H1 (cell line): Measurements from ENCODE around the gene TCL1A. TPM values are rescaled to one million over a fixed set of nuclear protein-coding genes. Genes with fewer than 3 reads are reported as not detected.

Experiments used
- CTCF ChIA-PET: fragments of 300-600 bp; sonication (Branson Sonifier 250); formaldehyde crosslinking; loops from one replicate; lab custom pipeline; 2021; ENCODE audit not compliant: partially characterized antibody; lab: Charles Lee
- POLR2A ChIA-PET: fragments of 300-600 bp; sonication (Branson Sonifier 250); formaldehyde crosslinking; loops from one replicate; lab custom pipeline; 2021; ENCODE audit warnings: inconsistent platforms; ENCODE audit not compliant: partially characterized antibody; lab: Charles Lee
- DNase-seq, 2 experiments: peaks; one replicate each; pipeline versions ENCODE4 v3.0.0 to v3.0.0-alpha.2; 2010 to 2022; ENCODE audit warnings: low spot score in 2 of 2, low read depth in 1 of 2, mixed read lengths in 1 of 2
- FAIRE-seq: peaks from 2 replicates; lab custom pipeline; 2011; peaks lifted over from hg19 to GRCh38; lab: Jason Lieb, UNC
- H2AFZ ChIP-seq: 2 replicates; pipeline ENCODE4 v1.8.1; 2012; ENCODE audit warnings: low read length, inconsistent platforms
- H2AK5ac ChIP-seq: 2 replicates; pipeline ENCODE4 v1.6.1; 2013; ENCODE audit warnings: low read depth, low read length
- H2BK120ac ChIP-seq: replicated peaks from 2 replicates; pipeline ENCODE3; 2013; ENCODE audit warnings: low read depth, low read length, inconsistent platforms
- H2BK12ac ChIP-seq: 2 replicates; pipeline ENCODE4 v1.6.1; 2013; ENCODE audit warnings: low read depth, low read length
- H2BK15ac ChIP-seq: 2 replicates; pipeline ENCODE4 v1.6.1; 2013; ENCODE audit warnings: low read length
- H2BK20ac ChIP-seq: 2 replicates; pipeline ENCODE4 v1.6.1; 2013; ENCODE audit warnings: low read length
- H2BK5ac ChIP-seq: 2 replicates; pipeline ENCODE4 v1.6.1; 2013; ENCODE audit warnings: low read depth, low read length
- H3K14ac ChIP-seq: 2 replicates; pipeline ENCODE4 v1.6.1; 2013; ENCODE audit warnings: inconsistent platforms; ENCODE audit not compliant: insufficient read length
- H3K18ac ChIP-seq: 2 replicates; pipeline ENCODE4 v1.6.1; 2013; ENCODE audit warnings: low read length; ENCODE audit errors: extremely low read depth
- H3K23ac ChIP-seq: 2 replicates; pipeline ENCODE4 v1.6.1; 2013; ENCODE audit warnings: inconsistent platforms; ENCODE audit not compliant: insufficient read length
- H3K23me2 ChIP-seq: 2 replicates; pipeline ENCODE4 v1.6.1; 2013; ENCODE audit warnings: low read depth, low read length
- H3K27ac ChIP-seq: 2 replicates; pipeline ENCODE4 v1.6.1; 2011; ENCODE audit warnings: low read depth, low read length, inconsistent platforms
- H3K27me3 ChIP-seq, 4 experiments: replicated peaks in 1 of 4; 1 replicate in 1 of 4; 2 replicates in 3 of 4; pipeline versions ENCODE4 v1.6.1 to v1.8.1; 2011 to 2013; ENCODE audit warnings: low read length in 3 of 4, mild to moderate bottlenecking in 3 of 4, inconsistent platforms in 2 of 4, mixed read lengths in 2 of 4, moderate library complexity in 1 of 4; ENCODE audit not compliant: control insufficient read depth in 3 of 4, insufficient read depth in 3 of 4; ENCODE audit errors: extremely low read depth in 1 of 4
- H3K36me3 ChIP-seq, 4 experiments: 2 replicates each; pipeline versions ENCODE4 v1.6.1 to v1.8.1; 2011 to 2013; ENCODE audit warnings: mild to moderate bottlenecking in 4 of 4, low read length in 3 of 4, moderate library complexity in 2 of 4, control low read depth in 1 of 4, inconsistent platforms in 1 of 4; ENCODE audit not compliant: insufficient read depth in 4 of 4, control insufficient read depth in 2 of 4
- H3K4ac ChIP-seq: replicated peaks from 2 replicates; pipeline ENCODE3; 2013; ENCODE audit warnings: low read length, low read depth, mixed read lengths, inconsistent platforms; ENCODE audit not compliant: insufficient read length
- H3K4me1 ChIP-seq, 4 experiments: replicated peaks in 1 of 4; 1 replicate in 1 of 4; 2 replicates in 3 of 4; pipeline versions ENCODE4 v1.6.1 to v1.8.1; 2011 to 2013; ENCODE audit warnings: low read length in 3 of 4, inconsistent platforms in 2 of 4, mixed read lengths in 1 of 4; ENCODE audit not compliant: insufficient read depth in 4 of 4, control insufficient read depth in 3 of 4
- H3K4me2 ChIP-seq, 2 experiments: 2 replicates each; pipeline versions ENCODE4 v1.6.1 to v1.8.1; 2011 to 2013; ENCODE audit warnings: low read depth in 2 of 2, low read length in 2 of 2, control low read depth in 1 of 2, inconsistent platforms in 1 of 2, mild to moderate bottlenecking in 1 of 2; ENCODE audit not compliant: insufficient read depth in 1 of 2
- H3K4me3 ChIP-seq, 4 experiments: fragments of 200-600, 300-600 bp in 1 of 4; sonication (generic), shearing (Covaris generic), sonication (Bioruptor Twin) in 1 of 4; 2 replicates each; pipeline versions ENCODE4 v1.5.1 to v1.8.1; 2011 to 2016; ENCODE audit warnings: low read length in 4 of 4, low read depth in 3 of 4, control low read depth in 2 of 4, inconsistent platforms in 2 of 4, mild to moderate bottlenecking in 2 of 4, mixed read lengths in 1 of 4, moderate library complexity in 1 of 4; ENCODE audit not compliant: insufficient read depth in 2 of 4; ENCODE audit errors: extremely low read depth in 1 of 4
- H3K56ac ChIP-seq: replicated peaks from 2 replicates; pipeline ENCODE3; 2013; ENCODE audit warnings: low read depth, mild to moderate bottlenecking, mixed read lengths, low read length, inconsistent platforms; ENCODE audit not compliant: insufficient read length
- H3K79me1 ChIP-seq: 2 replicates; pipeline ENCODE4 v1.6.1; 2013; ENCODE audit warnings: low read depth, low read length, control low read depth
- H3K79me2 ChIP-seq, 2 experiments: 2 replicates each; pipeline versions ENCODE4 v1.6.1 to v1.8.1; 2012 to 2013; ENCODE audit warnings: low read length in 2 of 2, mild to moderate bottlenecking in 2 of 2, inconsistent platforms in 1 of 2; ENCODE audit not compliant: insufficient read depth in 2 of 2, control insufficient read depth in 1 of 2
- H3K9ac ChIP-seq, 4 experiments: replicated peaks in 1 of 4; 1 replicate in 1 of 4; 2 replicates in 3 of 4; pipeline versions ENCODE4 v1.6.1 to v1.8.1; 2011 to 2013; ENCODE audit warnings: low read depth in 3 of 4, low read length in 3 of 4, control low read depth in 2 of 4, mild to moderate bottlenecking in 2 of 4, moderate library complexity in 2 of 4, inconsistent platforms in 1 of 4; ENCODE audit errors: extremely low read depth in 1 of 4
- H3K9me3 ChIP-seq, 2 experiments: 2 replicates each; pipeline versions ENCODE4 v1.6.1 to v1.8.1; 2012 to 2013; ENCODE audit warnings: mild to moderate bottlenecking in 2 of 2, moderate library complexity in 2 of 2, control low read depth in 1 of 2, inconsistent platforms in 1 of 2, low read depth in 1 of 2, low read length in 1 of 2, mixed read lengths in 1 of 2; ENCODE audit not compliant: insufficient read depth in 2 of 2
- H4K20me1 ChIP-seq, 2 experiments: replicated peaks in 1 of 2; 2 replicates each; pipeline versions ENCODE3 to v1.8.1; 2011 to 2013; ENCODE audit warnings: inconsistent platforms in 2 of 2, low read length in 2 of 2, mild to moderate bottlenecking in 1 of 2; ENCODE audit not compliant: insufficient read depth in 2 of 2, control insufficient read depth in 1 of 2
- H4K5ac ChIP-seq: 2 replicates; pipeline ENCODE4 v1.6.1; 2013; ENCODE audit warnings: low read length, low read depth, mixed read lengths, inconsistent platforms; ENCODE audit not compliant: insufficient read length
- H4K8ac ChIP-seq: 2 replicates; pipeline ENCODE4 v1.8.0; 2013; ENCODE audit warnings: mild to moderate bottlenecking, moderate library complexity, low read length, inconsistent platforms; ENCODE audit not compliant: insufficient read depth; ENCODE audit errors: extremely low read depth
- H4K91ac ChIP-seq: replicated peaks from 2 replicates; pipeline ENCODE3; 2013; ENCODE audit warnings: low read length, mixed read lengths, inconsistent platforms; ENCODE audit not compliant: insufficient read length
- CTBP2 ChIP-seq: IDR thresholded peaks from 2 replicates; pipeline ENCODE4 v1.7.0; 2011; ENCODE audit warnings: borderline replicate concordance, mild to moderate bottlenecking, moderate library complexity, mixed read lengths, low read length; ENCODE audit not compliant: insufficient read depth, insufficient read length
- MAFK ChIP-seq: IDR thresholded peaks from 2 replicates; pipeline ENCODE4 v1.6.1; 2012; ENCODE audit warnings: low read depth, mild to moderate bottlenecking, improper control_type of control experiment, low read length
- NRF1 ChIP-seq: IDR thresholded peaks from 2 replicates; pipeline ENCODE4 v1.6.1; 2011; ENCODE audit warnings: mild to moderate bottlenecking, low read depth, low read length, improper control_type of control experiment
- RXRA ChIP-seq: IDR thresholded peaks from 2 replicates; pipeline ENCODE4 v1.6.1; 2011; ENCODE audit warnings: low read depth, mild to moderate bottlenecking, low read length, moderate library complexity; ENCODE audit not compliant: insufficient read depth
- SIN3A ChIP-seq, 2 experiments: IDR thresholded peaks in 1 of 2; conservative IDR thresholded peaks in 1 of 2; 2 replicates each; pipeline ENCODE4 v1.6.1; 2011 to 2012; ENCODE audit warnings: low read length in 2 of 2, improper control_type of control experiment in 1 of 2, low read depth in 1 of 2, mild to moderate bottlenecking in 1 of 2
- WGBS, 2 experiments: shearing (Covaris generic) in 1 of 2; methylation state at CpG; one replicate each; pipeline versions ENCODE4 v1.1.6 to v1.1.7; 2013 to 2015; ENCODE audit warnings: low lambda C conversion rate in 2 of 2, mixed read lengths in 2 of 2, inconsistent platforms in 1 of 2, low coverage in 1 of 2, missing lambda C conversion rate in 1 of 2; ENCODE audit not compliant: insufficient replicate concordance in 2 of 2, insufficient coverage in 1 of 2, insufficient read length in 1 of 2; ENCODE audit errors: extremely low coverage in 1 of 2, missing lambda C conversion rate in 1 of 2; 5-methylcytosine and 5-hydroxymethylcytosine counted together
- polyA plus RNA-seq, 7 experiments: library from polyadenylated mRNA; depleted of rRNA in 3 of 7; stranded (reverse) in 5 of 7; unstranded in 2 of 7; fragments of >200 nt in 5 of 7; fragments of 200-250 nt in 2 of 7; gene quantifications; 1 replicate in 5 of 7; 2 replicates in 1 of 7; 4 replicates in 1 of 7; pipeline versions ENCODE4 v1.2.1 to v1.2.3, GENCODE V29; 2011 to 2013; ENCODE audit warnings: missing spikeins in 2 of 7, mixed read lengths in 2 of 7
- total RNA-seq: library from RNA; stranded (reverse); fragmentation: NEBNext Ultra II Directional; extraction: Animal tissue kit (Norgen Biotek cat#: 25700); gene quantifications from 2 replicates; pipeline ENCODE4 v1.2.1, GENCODE V29; 2021

Gene TCL1A
- total and polyA plus RNA-seq, 2 of the 8 experiments (the other 6 are each of a cell fraction or from before 2014, with no cell fraction given) = 0.35 to 7.6 TPM

DNA sequence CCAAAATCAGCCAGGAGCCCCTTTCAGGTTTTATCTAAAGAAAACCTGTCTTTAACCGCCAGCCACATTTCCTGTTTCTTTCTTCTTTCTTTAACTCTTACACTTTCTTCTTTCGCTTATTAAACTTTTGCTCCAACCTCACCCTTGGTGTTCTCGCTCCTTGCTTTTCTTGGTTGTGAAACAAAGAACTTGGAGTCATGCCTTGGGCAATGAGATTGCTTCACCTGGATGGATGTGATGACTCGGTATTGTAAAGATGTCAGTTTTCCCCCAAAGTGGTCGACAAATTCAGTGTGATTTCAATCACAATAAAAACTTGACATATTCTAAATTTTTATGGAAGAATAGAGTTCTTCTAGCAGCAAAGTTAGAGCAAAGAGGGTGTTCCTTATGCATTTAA lies 16.2 kb upstream of the TCL1A start:
- H4K20me1 ChIP-seq = no peaks in the 10 kb centered on the region
- no peak overlapping the region for H3K9ac ChIP-seq
- H3K36me3 ChIP-seq = no peaks in the 10 kb centered on the region
- no peak overlapping the region for H2BK20ac ChIP-seq
- CTCF ChIA-PET = interaction anchor here (1.1 kb wide), 1 partner anchor 44 kb away, joined by 3 read pairs; no protein-coding TSS in a partner anchor
- H2AK5ac ChIP-seq = no peak overlapping the region
- H3K4me1 ChIP-seq = peaks cover 0 to 5% (median 1%) of the 10 kb centered on the region in 4 experiments; a peak in 2 of 7 replicates
- no peak overlapping the region for H3K23ac ChIP-seq
- no peaks in the 10 kb centered on the region for H3K79me2 ChIP-seq
- H2AFZ ChIP-seq = no peak overlapping the region
- no peak overlapping the region for H2BK5ac ChIP-seq
- POLR2A ChIA-PET = no interaction called here
- H2BK12ac ChIP-seq = no peak overlapping the region
- H3K4me3 ChIP-seq = no peak overlapping the region
- 90 to 100% methylated on average over 1 to 5 of the region's 5 CpGs for WGBS, 2 experiments
- H3K27ac ChIP-seq = no peak overlapping the region
- no peak for TF ChIP-seq CTBP2
- no peak for TF ChIP-seq NRF1
- TF ChIP-seq SIN3A (conservative IDR thresholded peaks at IDR 0.05 in 1 of 2, IDR thresholded peaks at IDR 0.05 in 1 of 2; ENCODE audit: low read depth in 1 of 2, low read length in 2 of 2) = no peak
- no peak for TF ChIP-seq MAFK
- TF ChIP-seq RXRA = no peak
- H3K4me2 ChIP-seq = no peak overlapping the region
- H3K79me1 ChIP-seq = no peaks in the 10 kb centered on the region
- H3K27me3 ChIP-seq = no peaks in the 10 kb centered on the region
- no peak overlapping the region for H3K14ac ChIP-seq
- H3K23me2 ChIP-seq = no peaks in the 10 kb centered on the region
- H3K18ac ChIP-seq = no peak overlapping the region
- H2BK15ac ChIP-seq = no peak overlapping the region
- peaks cover 0 to 4% of the 10 kb centered on the region in 2 experiments; a peak in 1 of 4 replicates for H3K9me3 ChIP-seq
- H2BK120ac ChIP-seq = no peak overlapping the region
- no peak overlapping the region for H3K56ac ChIP-seq
- FAIRE-seq = no peak
- no peak overlapping the region for H4K91ac ChIP-seq
- no peak overlapping the region for H4K5ac ChIP-seq
- DNase-seq = no peak
- H3K4ac ChIP-seq = no peak overlapping the region
- no peak overlapping the region for H4K8ac ChIP-seq
